Lower leg skin (tissue), 4 donors: ENCODE data around the gene CTSZ. TPM values are rescaled to one million over a fixed set of nuclear protein-coding genes. Genes with fewer than 3 reads are reported as not detected.
A peak's percentile ranks its signal among the peaks of the same experiment; 100 is the strongest.

Experiments used
- DNase-seq, 2 donors: peaks; one replicate each; pipeline ENCODE4 v3.0.0-alpha.2; 2019; ENCODE audit warnings: low spot score in 2 of 2
- H3K4me3 ChIP-seq: fragments of 200-600 bp; sonication (generic); 2 replicates; pipeline ENCODE4 v1.5.1; 2017; ENCODE audit warnings: mild to moderate bottlenecking, low read depth; ENCODE audit not compliant: poor library complexity, severe bottlenecking
- CTCF ChIP-seq, 3 donors: fragments of 450-650 bp; IDR thresholded peaks; one replicate each; pipeline ENCODE4 v1.5.1; 2016; ENCODE audit warnings: antibody characterized with exemption in 3 of 3, mild to moderate bottlenecking in 3 of 3, moderate library complexity in 2 of 3
- POLR2A ChIP-seq, 2 donors: fragments of 450-650 bp; IDR thresholded peaks; one replicate each; pipeline ENCODE4 v1.6.1; 2016 to 2017; ENCODE audit warnings: antibody characterized with exemption in 2 of 2, mild to moderate bottlenecking in 1 of 2, moderate library complexity in 1 of 2
- WGBS, 2 donors: methylation state at CpG; one replicate each; pipeline ENCODE4 v1.1.5; 2018; 5-methylcytosine and 5-hydroxymethylcytosine counted together
- intact Hi-C: fragments of 100-400 bp; cut with DNase I; formaldehyde crosslinking; loops from one replicate; pipeline ENCODE4 v1.15.0; 2023; ENCODE audit warnings: low total_unique reads
- total RNA-seq, 4 donors: library from RNA; depleted of rRNA; stranded (reverse); fragments of >200 nt; gene quantifications; one replicate each; pipeline ENCODE4 v1.1.0, GENCODE V29; 2016

CTSZ gene
- total RNA-seq, 4 donors from 2014 or later = 30.1 to 64.1 (median 40.0) TPM

- WGBS, 2 donors = 79 to 86% methylated on average over 12 of the region's 12 CpGs
- peak in 1 of 2 donors; percentile 77 for DNase-seq
- no peak overlapping the region for H3K4me3 ChIP-seq
- intact Hi-C loops = loop anchor here (5.0 kb wide), 1 partner anchor 90 kb away; no protein-coding TSS in a partner anchor
- no peak for TF ChIP-seq POLR2A (IDR thresholded peaks at IDR 0.05)
- TF ChIP-seq CTCF (IDR thresholded peaks at IDR 0.05) = no peak
Observed at GRCh38 chr20:58982406-58983114, 24.5 kb downstream of the CTSZ start.

GRCh38 chr20:58981628-58982364 is 25.3 kb downstream of the CTSZ start:
- TF ChIP-seq CTCF (IDR thresholded peaks at IDR 0.05) (no peak), POLR2A (IDR thresholded peaks at IDR 0.05) (no peak)
- peak overlapping the region; percentile 74 for H3K4me3 ChIP-seq
- 18 to 23% methylated on average over 27 to 29 of the region's 29 CpGs for WGBS, 2 donors
- intact Hi-C loops = loop anchor here (5.0 kb wide), 1 partner anchor 89 kb away; no protein-coding TSS in a partner anchor
- DNase-seq = peak in 1 of 2 donors; percentile 76

GRCh38 chr20:58980711-58981627 is 26.1 kb downstream of the CTSZ start, which contains the start of gene NELFCD:
NELFCD (plus strand) TSS chr20:58981256; CDS start chr20:58981310, 54 bp downstream.
- 10 to 19% methylated on average over 28 to 54 of the region's 109 CpGs for WGBS, 2 donors

GRCh38 chr20:58978351-58979190 is 28.5 kb downstream of the CTSZ start:
- intact Hi-C loops = no loop called here
- DNase-seq = peak in 1 of 2 donors; percentile 65
- no peak for TF ChIP-seq CTCF (IDR thresholded peaks at IDR 0.05)
- no peak for TF ChIP-seq POLR2A (IDR thresholded peaks at IDR 0.05)
- H3K4me3 ChIP-seq = no peak overlapping the region
- WGBS, 2 donors = 73 to 76% methylated on average over 6 of the region's 6 CpGs

More at GRCh38 chr20:58980711-58981627, 26.1 kb downstream of the CTSZ start, which contains the start of gene NELFCD:
- TF ChIP-seq CTCF (IDR thresholded peaks at IDR 0.05) = no peak
- DNase-seq = peak; percentile 79 to 96
- intact Hi-C loops = loop anchor here (5.0 kb wide), 1 partner anchor 89 kb away; no protein-coding TSS in a partner anchor
- peak within 1 kb of the TSS; percentile 74 for H3K4me3 ChIP-seq
